HTR-8/SVneo (cell line): ENCODE data around the gene TARS3.

ENCODE experiments used
- DNase-seq: peaks from one replicate; pipeline ENCODE4 v3.0.0; 2011; ENCODE audit warnings: low spot score, mixed read lengths; ENCODE audit not compliant: insufficient read length
- FAIRE-seq: peaks from 2 replicates; lab custom pipeline; 2011; peaks lifted over from hg19 to GRCh38; lab: Jason Lieb, UNC

Gene TARS3

DNA sequence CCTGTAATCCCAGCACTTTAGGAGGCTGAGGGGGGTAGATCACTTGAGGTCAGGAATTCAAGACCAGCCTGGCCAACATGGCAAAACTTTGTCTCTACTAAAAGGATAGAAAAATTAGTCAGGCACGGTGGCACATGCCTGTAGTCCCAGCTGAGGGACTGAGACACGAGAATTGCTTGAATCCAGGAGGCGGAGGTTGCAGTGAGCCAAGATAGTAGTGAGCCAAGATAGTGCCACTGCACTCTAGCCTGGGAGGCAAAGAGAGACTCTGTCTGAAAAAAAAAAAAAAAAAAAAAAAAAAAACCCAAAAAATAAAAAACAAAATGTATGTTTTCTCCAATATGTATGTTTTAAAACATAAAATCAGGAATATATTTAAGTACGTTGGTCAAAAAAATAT, 16.3 kb downstream of the TARS3 start:
- no peak for DNase-seq
- FAIRE-seq, result no peak

- no peak for DNase-seq
- FAIRE-seq, result no peak
Measured at GRCh38 chr15:101702077-101702476, 22.2 kb downstream of the TARS3 start.

DNA sequence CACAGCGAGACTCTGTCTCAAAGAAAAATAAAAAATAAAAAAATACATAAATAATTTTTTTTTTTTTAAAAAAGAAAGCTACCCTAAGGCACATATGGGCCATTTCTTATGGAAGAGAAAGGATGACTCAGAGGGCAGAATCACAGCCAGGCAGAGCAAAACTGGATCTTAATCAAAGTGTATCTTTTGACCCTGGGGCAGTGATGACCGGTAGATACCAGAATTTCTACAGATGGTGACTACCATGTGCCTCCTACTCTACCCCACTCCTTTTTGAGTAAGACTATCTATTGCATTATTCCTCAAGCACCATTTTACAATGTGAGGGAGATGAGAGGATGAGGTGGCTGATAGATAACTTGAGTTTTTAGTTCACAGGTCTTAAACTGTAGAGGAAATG, 26.0 kb downstream of the TARS3 start:
- FAIRE-seq (no peak), DNase-seq (no peak)

GRCh38 chr15:101697488-101697887, 26.8 kb downstream of the TARS3 start:
- DNase-seq (no peak), FAIRE-seq (no peak)

GRCh38 chr15:101696829-101697228, 27.4 kb downstream of the TARS3 start:
- DNase-seq, result no peak
- no peak for FAIRE-seq

DNA sequence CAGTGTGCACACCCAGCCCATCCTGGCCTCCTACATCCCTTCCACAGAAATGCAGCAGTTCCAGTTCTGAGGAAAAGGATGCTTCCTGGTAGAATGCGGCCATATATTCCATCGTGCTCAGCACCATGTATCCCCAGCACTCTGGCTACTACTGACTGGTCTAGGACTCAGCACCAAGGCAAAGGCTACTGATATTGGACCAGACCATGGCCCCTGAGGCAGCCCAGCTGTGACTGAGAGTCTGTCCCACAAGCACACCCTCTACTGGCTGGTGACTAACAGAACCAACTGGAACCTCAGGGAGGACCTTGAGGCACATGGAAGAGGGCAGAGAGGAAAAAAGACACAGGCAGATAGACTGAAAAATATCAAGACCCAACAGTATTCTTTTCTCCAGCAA, 30.0 kb downstream of the TARS3 start:
- FAIRE-seq, result no peak
- no peak for DNase-seq

DNA sequence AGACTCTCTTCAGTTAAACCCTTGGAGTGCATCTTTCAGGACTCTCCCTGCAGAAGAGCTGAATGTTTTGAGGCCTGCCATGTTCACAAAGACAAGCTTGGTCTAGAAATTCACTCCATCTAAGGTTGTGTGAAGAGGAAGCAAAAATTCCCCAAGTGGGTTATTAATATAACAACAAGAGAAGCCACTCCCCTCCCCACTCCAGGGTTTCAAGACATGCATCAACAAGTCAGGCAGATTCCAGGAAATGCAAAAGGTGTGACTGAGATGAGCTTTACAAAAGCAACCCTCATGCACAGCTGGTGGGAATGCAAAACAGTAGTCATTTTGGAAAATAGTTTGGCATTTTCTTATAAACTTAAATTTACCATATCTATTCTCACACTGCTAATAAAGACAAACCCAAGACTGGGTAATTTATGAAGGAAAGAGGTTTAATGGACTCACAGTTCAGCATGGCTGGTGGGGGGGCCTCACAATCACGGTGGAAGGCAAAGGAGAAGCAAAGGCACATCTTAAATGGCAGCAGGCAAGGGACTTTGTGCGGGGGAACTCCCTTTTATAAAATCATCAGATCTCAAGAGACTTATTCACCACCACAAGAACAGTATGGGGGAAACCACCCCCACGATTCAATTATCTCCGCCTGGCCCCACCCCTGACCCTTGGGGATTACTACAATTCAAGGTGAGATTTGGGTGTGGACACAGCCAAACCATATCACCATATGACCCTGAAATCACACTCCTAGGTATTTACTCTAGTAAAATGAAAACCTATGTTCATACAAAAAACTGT, 31.3 kb downstream of the TARS3 start:
- DNase-seq, result no peak
- FAIRE-seq, result no peak

- DNase-seq (no peak), FAIRE-seq (no peak)
Measured at GRCh38 chr15:101689901-101690300, 34.4 kb downstream of the TARS3 start.

DNA sequence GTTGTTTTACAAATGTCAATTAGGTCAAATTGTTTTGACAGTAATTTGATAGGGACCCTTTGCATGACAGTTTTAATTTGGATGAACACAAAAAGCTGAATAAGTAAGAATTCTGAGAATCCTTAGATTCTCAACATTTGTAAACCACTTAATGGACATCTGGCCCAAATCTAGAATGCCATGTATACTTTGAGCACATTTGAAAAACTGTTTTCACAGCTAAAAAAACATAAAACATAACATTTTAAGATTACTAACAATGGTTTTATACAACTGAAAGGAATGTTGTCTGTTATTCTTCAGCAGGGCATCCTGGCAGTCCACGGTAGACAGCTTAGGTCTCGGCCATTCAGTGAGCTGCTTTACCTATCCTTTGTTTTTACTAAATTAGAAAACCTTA, 37.6 kb downstream of the TARS3 start:
- no peak for DNase-seq
- no peak for FAIRE-seq

GRCh38 chr15:101684877-101685276, 39.4 kb downstream of the TARS3 start:
- FAIRE-seq (no peak), DNase-seq (no peak)

- FAIRE-seq (peak; percentile 72), DNase-seq (peak; percentile 13)
Measured at GRCh38 chr15:101684384-101684783, 39.9 kb downstream of the TARS3 start.

GRCh38 chr15:101679806-101680205, 44.5 kb downstream of the TARS3 start:
- DNase-seq, result no peak
- FAIRE-seq, result no peak

- DNase-seq (no peak), FAIRE-seq (no peak)
Measured at GRCh38 chr15:101676921-101677329, 47.3 kb downstream of the TARS3 start.

GRCh38 chr15:101675796-101676582, 48.3 kb downstream of the TARS3 start:
- no peak for FAIRE-seq
- no peak for DNase-seq

DNA sequence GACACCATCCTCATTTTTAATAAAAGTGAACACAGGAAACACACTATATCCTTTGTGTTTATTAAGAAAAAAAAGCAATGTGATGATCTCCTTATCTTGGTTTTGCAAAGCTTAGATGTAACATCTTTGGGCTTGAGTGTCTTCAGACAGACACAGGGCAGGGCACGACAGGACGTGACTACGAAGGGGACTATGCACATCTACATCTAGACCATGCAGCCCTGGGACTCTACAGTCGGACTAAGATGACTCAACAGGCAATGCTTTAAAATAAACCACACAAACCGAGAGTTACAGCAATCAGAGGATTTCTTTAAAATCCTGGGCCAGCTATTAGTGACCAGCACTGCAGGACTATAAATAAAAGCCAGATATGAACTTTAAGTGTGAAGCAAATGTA, 49.3 kb downstream of the TARS3 start:
- DNase-seq, result peak; percentile 26
- no peak for FAIRE-seq

DNA sequence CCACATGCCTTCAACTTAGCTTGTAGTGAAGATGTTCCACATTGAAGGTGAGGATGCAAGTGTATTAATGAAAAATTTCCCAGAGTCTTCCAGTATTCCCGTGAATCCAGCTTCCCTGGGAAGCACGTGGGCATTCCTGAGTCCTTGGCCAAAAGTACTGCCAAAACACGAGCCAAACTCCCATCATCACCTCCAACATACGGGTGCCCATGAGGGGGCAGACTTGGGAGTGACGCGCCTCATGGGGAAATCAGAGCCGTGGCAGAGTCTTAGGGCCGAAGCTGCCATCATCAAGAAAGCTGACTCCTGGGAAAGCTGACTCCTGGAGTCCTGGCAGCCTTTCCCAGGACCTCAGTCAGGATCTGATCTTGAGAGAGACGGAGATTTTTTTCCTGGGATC, 52.0 kb downstream of the TARS3 start:
- FAIRE-seq (no peak), DNase-seq (no peak)

DNA sequence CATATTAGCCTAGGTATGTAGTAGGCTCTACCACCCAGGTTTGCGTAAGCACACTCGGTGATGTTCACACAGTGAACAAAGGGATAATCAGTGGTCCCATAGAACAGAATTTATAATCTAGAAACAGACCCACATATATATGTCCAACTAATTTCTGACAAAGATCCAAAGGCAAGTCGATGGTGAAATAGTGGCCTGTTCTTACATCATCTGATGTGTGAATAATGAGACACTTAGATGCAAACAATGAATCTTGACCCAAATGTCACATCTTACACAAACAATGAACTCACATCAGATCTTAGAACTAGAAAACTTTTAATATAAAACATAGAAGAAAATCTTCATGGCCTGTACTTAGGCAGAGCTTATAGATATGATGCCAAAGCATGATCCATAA, 54.5 kb downstream of the TARS3 start:
- FAIRE-seq (no peak), DNase-seq (no peak)

- no peak for DNase-seq
- FAIRE-seq, result no peak
Measured at GRCh38 chr15:101667881-101668280, 56.4 kb downstream of the TARS3 start.

- DNase-seq (no peak), FAIRE-seq (no peak)
Measured at GRCh38 chr15:101664303-101664913, 59.9 kb downstream of the TARS3 start.

DNA sequence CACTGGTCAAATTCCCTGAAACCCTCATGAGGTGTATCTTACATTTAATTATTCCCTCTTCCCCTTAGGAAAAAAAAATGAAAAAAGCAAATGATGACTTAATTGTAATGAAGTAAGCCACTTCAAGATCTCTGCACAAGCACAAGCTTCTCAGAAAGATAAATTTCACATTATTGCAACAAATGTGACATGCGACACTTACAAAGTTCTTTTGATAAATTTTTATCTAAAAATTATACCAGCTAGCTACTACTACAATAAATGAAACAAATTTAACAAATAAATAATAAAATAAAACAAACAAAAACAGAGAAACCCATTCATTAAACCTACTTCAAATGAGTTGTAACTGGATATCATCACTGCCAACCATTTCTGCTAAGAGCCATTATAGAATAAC, 62.1 kb downstream of the TARS3 start:
- FAIRE-seq, result no peak

GRCh38 chr15:101660005-101660404, 64.3 kb downstream of the TARS3 start:
- DNase-seq (no peak), FAIRE-seq (no peak)

More for the DNA sequence above, 62.1 kb downstream of the TARS3 start:
- no peak for DNase-seq
